ENCODE data around the gene SUN5.
"Not testable (repeated sequence)": the region's sequence is repeated elsewhere in the genome, so short reads cannot be mapped to it uniquely, and the experiment has no call there.

GRCh38 chr20:32962646-32963045 is 41.6 kb downstream of the SUN5 start:
- TF ChIP-seq POLR2A, POLR2AphosphoS5 (IDR thresholded peaks at IDR 0.05; ENCODE audit: low read depth, low read length): not testable (repeated sequence)

All from GM12892 (cell line).